OCI-LY1 (cell line): ENCODE data around the gene DRD4.

Experiments used
- H2AFZ ChIP-seq: fragments of 200-600 bp; sonication (generic), shearing (Covaris generic); 2 replicates; pipeline ENCODE4 v1.6.0; 2014; ENCODE audit warnings: antibody characterized with exemption, mild to moderate bottlenecking, low read length
- H3F3A ChIP-seq: fragments of 200-600 bp; sonication (generic), shearing (Covaris generic); 2 replicates; pipeline ENCODE4 v1.6.0; 2014; ENCODE audit warnings: mild to moderate bottlenecking, antibody characterized with exemption, low read length, moderate library complexity; ENCODE audit not compliant: insufficient read depth
- H3K27ac ChIP-seq: fragments of 200-600 bp; sonication (generic); 2 replicates; pipeline ENCODE4 v1.5.1; 2014; ENCODE audit warnings: low read length, mixed run types, mild to moderate bottlenecking, low read depth; ENCODE audit not compliant: poor library complexity, severe bottlenecking
- H3K27me3 ChIP-seq: fragments of 200-600 bp; sonication (generic); 2 replicates; pipeline ENCODE4 v1.6.0; 2014; ENCODE audit warnings: antibody characterized with exemption, mild to moderate bottlenecking, low read length, moderate library complexity; ENCODE audit not compliant: insufficient read depth
- H3K36me3 ChIP-seq: fragments of 200-600 bp; sonication (generic); 2 replicates; pipeline ENCODE4 v1.6.1; 2014; ENCODE audit warnings: mild to moderate bottlenecking, antibody characterized with exemption, low read length, moderate library complexity, mixed read lengths; ENCODE audit not compliant: insufficient read depth
- H3K4me1 ChIP-seq: fragments of 200-600 bp; sonication (generic); 2 replicates; pipeline ENCODE4 v1.5.1; 2014; ENCODE audit warnings: mild to moderate bottlenecking, low read length, moderate library complexity; ENCODE audit not compliant: insufficient read depth, severe bottlenecking
- H3K4me2 ChIP-seq: fragments of 200-600 bp; sonication (generic), shearing (Covaris generic); 2 replicates; pipeline ENCODE4 v1.6.1; 2014; ENCODE audit warnings: low read length
- H3K4me3 ChIP-seq: fragments of 200-600 bp; sonication (generic); 2 replicates; pipeline ENCODE4 v1.5.1; 2014; ENCODE audit warnings: low read length, low read depth, mild to moderate bottlenecking, mixed read lengths; ENCODE audit not compliant: poor library complexity, severe bottlenecking
- H3K79me2 ChIP-seq: fragments of 200-600 bp; shearing (Covaris generic); 2 replicates; pipeline ENCODE4 v1.6.1; 2016; ENCODE audit warnings: mixed run types, low read length, mixed read lengths; ENCODE audit not compliant: insufficient read depth
- H3K9ac ChIP-seq: fragments of 200-600 bp; sonication (generic), shearing (Covaris generic); 2 replicates; pipeline ENCODE4 v1.6.1; 2014; ENCODE audit warnings: mild to moderate bottlenecking, low read length, mixed read lengths
- H3K9me2 ChIP-seq: fragments of 200-600 bp; sonication (generic), shearing (Covaris generic); 2 replicates; pipeline ENCODE4 v1.6.1; 2014; ENCODE audit warnings: low read depth, mild to moderate bottlenecking, low read length, mixed read lengths
- H3K9me3 ChIP-seq: fragments of 200-600 bp; shearing (Covaris generic); 2 replicates; pipeline ENCODE4 v1.6.1; 2014; ENCODE audit warnings: low read length, mixed read lengths
- H4K20me1 ChIP-seq: fragments of 200-600 bp; sonication (generic), shearing (Covaris generic); 2 replicates; pipeline ENCODE4 v1.6.0; 2016; ENCODE audit warnings: mild to moderate bottlenecking, low read length; ENCODE audit not compliant: insufficient read depth
- CTCF ChIP-seq: fragments of 200-600 bp; sonication (generic), shearing (Covaris generic); IDR thresholded peaks from 2 replicates; pipeline ENCODE4 v1.5.1; 2017; ENCODE audit warnings: mild to moderate bottlenecking, antibody characterized with exemption, low read length, moderate library complexity, mixed read lengths
- EZH2 ChIP-seq: fragments of 200-600 bp; sonication (generic), shearing (Covaris generic); IDR thresholded peaks from 2 replicates; pipeline ENCODE4 v1.8.0; 2017; ENCODE audit warnings: borderline replicate concordance, mixed run types, mild to moderate bottlenecking, antibody characterized with exemption, low read length, moderate library complexity, mixed read lengths

The DRD4 gene

GRCh38 chr11:625636-626268 lies 11.3 kb upstream of the DRD4 start:
- no peak overlapping the region for H3K4me3 ChIP-seq
- no peak overlapping the region for H3K4me2 ChIP-seq
- no peak overlapping the region for H3K9ac ChIP-seq
- peaks cover 8% of the 10 kb centered on the region; the same call in 1 of the 2 replicates for H3K36me3 ChIP-seq
- no peak for TF ChIP-seq CTCF
- no peak for TF ChIP-seq EZH2
- H3K4me1 ChIP-seq: peaks cover 18% of the 10 kb centered on the region
- H3K27ac ChIP-seq: no peak overlapping the region
- H2AFZ ChIP-seq: no peak overlapping the region
- H3K79me2 ChIP-seq: no peaks in the 10 kb centered on the region
- no peaks in the 10 kb centered on the region for H3F3A ChIP-seq
- no peaks in the 10 kb centered on the region for H3K9me3 ChIP-seq
- no peaks in the 10 kb centered on the region for H4K20me1 ChIP-seq
- H3K9me2 ChIP-seq: no peaks in the 10 kb centered on the region
- H3K27me3 ChIP-seq: 0 out of 2 replicates have a peak, but pooled peaks cover 3% of the 10 kb centered on the region

- H3K4me3 ChIP-seq: no peak within 1 kb of the TSS
These were observed 10.4 kb upstream of the DRD4 start, which contains the start of gene SCT for GRCh38 chr11:626475-627307. Gene SCT, minus strand, starts transcription at chr11:627181. Its CDS starts 38 bp downstream, at chr11:627143.

GRCh38 chr11:627308-627576 lies 9.8 kb upstream of the DRD4 start:
- peaks cover 18% of the 10 kb centered on the region for H3K4me1 ChIP-seq
- TF ChIP-seq EZH2: no peak
- no peak for TF ChIP-seq CTCF
- no peaks in the 10 kb centered on the region for H3K79me2 ChIP-seq
- no peak overlapping the region for H3K9ac ChIP-seq
- H3K4me3 ChIP-seq: no peak overlapping the region
- 0 out of 2 replicates have a peak, but pooled peaks cover 3% of the 10 kb centered on the region for H3K27me3 ChIP-seq
- no peak overlapping the region for H2AFZ ChIP-seq
- H3K9me2 ChIP-seq: no peaks in the 10 kb centered on the region
- no peaks in the 10 kb centered on the region for H3K9me3 ChIP-seq
- H3K36me3 ChIP-seq: peaks cover 6% of the 10 kb centered on the region; the same call in 1 of the 2 replicates
- no peaks in the 10 kb centered on the region for H3F3A ChIP-seq
- H4K20me1 ChIP-seq: no peaks in the 10 kb centered on the region
- no peak overlapping the region for H3K27ac ChIP-seq
- H3K4me2 ChIP-seq: no peak overlapping the region

More at GRCh38 chr11:626475-627307, 10.4 kb upstream of the DRD4 start, which contains the start of gene SCT:
- H3K9me2 ChIP-seq: no peaks in the 10 kb centered on the region
- no peak for TF ChIP-seq CTCF
- no peak for TF ChIP-seq EZH2
- no peaks in the 10 kb centered on the region for H3K79me2 ChIP-seq
- no peak within 1 kb of the TSS for H2AFZ ChIP-seq
- H3K4me2 ChIP-seq: no peak within 1 kb of the TSS; the same call in 1 of the 2 replicates
- no peak within 1 kb of the TSS for H3K27ac ChIP-seq
- H3K27me3 ChIP-seq: 0 out of 2 replicates have a peak, but pooled peaks cover 3% of the 10 kb centered on the region
- H3K4me1 ChIP-seq: peaks cover 18% of the 10 kb centered on the region
- H3F3A ChIP-seq: no peaks in the 10 kb centered on the region
- H4K20me1 ChIP-seq: no peaks in the 10 kb centered on the region
- H3K9me3 ChIP-seq: no peaks in the 10 kb centered on the region
- peaks cover 8% of the 10 kb centered on the region; the same call in 1 of the 2 replicates for H3K36me3 ChIP-seq
- no peak within 1 kb of the TSS for H3K9ac ChIP-seq
